Right kidney (tissue), 9 donors: Measurements from ENCODE around the gene SMIM17.
A peak's percentile ranks its signal among the peaks of the same experiment; 100 is the strongest.

ENCODE experiments used
- DNase-seq: peaks from one replicate; pipeline ENCODE4 v3.0.0-alpha.2; 2016
- long read RNA-seq, 8 donors: transcript quantifications; one replicate each; lab custom pipeline, GENCODE V29; 2026

The SMIM17 gene
- long read RNA-seq, donor 1 = 0 reads
- long read RNA-seq, donor 2 = 0 reads
- long read RNA-seq, donor 3 = 0 reads
- long read RNA-seq, donor 4, partial matches to known transcripts = 9 of 9 reads
- long read RNA-seq, donor 4, other reads (novel, unspliced or antisense) = 0 of 9 reads
- long read RNA-seq, donor 5 = 0 reads
- long read RNA-seq, donor 6 = 0 reads
- long read RNA-seq, donor 7 = 0 reads
- long read RNA-seq, donor 8 = 0 reads

DNA sequence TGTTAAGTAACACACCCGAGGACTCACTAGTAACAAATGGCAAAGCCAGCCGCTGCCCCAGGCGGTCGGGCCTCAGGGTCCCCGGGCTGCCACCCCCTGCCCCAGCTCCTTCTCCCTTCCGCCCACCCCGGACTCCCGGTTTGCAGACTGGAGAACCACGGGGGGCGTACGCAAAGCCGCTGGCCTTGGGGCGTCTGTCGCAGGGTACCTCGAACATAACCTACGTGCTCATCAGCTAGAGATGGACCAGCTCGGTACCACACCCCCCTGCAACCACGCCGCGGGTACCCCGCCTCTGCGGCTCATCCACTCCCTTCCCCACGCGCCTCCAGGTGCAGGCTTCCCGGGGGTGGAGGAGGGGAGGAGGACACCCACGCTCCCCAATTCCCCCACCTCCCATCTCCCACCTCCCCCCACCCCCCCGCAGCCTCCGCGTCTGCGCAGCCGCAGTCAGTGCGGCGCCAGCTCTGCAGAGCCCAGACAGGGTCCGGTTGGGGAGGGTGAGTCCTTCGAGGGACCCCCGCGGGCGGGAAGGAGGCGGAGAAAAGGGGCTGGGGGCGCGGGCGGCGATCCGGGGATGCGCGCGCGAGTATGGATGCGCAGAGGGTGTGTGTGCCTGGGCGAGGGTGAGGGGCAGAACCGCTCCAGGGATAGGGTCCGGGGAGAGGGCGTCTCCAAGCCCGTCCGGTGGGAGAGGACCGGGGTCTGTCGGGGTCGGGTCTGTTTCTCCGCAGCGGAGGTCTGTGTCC, at the start of gene SMIM17:
SMIM17 (plus strand) TSS at position 449 of the 749 bp plus-strand sequence. CDS start 2,509 bp downstream, outside the sequence.
- no peak for DNase-seq

DNA sequence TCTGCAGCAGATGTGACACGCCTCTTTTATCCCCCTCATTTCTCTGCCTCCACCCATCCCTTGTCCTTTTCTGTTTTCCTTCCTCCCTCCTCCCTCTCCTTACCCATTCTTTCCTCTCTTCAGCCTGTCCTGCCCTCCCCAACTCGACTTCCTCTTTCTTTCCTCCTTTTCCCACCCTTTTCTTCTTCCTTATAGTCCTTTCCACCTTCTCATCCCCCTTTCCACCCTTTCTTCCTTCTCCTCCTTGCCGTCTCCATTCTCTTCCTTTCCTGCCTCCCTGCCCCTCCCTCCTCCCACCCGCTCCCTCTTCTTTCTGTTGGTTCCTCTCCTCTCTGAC, 48.5 kb upstream of the SMIM17 start:
- no peak for DNase-seq

DNA sequence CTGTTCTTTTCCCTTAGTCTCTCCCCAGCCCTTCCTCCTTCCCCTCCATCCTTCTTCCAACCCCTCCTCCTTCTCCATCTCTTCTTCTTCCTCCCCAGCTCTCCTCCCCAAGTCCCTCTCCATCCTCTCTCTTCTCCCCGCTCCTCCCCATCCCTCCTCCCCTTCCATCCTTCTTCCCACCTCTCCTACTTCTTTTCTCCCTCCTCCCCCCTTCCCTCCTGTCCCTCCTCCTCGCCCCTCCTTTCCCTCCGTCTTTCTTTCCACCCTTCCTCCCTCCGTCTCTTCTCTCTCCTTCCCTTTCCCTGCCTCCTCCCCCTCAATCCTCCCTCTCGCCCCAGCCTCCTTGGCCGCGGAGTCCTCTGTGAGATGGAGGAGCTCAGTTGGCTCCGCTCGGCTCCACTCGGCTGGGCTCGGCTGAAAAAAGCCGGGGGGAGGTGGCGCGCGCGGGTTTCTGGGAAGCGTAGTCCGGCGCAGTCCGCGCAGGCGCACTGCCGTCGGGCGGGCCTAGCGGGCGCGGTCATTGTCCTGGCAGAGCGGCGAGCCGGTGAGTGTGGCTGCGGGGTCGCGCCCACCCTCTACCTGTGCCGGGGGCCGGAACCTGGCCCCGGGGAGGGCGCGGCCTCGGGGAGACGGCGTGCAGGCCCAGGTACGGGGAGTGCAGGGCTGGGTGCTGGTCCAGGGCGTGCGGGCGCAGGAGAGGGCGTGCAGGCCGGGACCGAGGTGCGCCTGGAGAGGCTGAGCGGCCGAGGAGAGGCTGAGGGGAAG, 48.0 kb upstream of the SMIM17 start, which contains the start of gene ZNF71:
ZNF71 (plus strand) TSS at position 520 of the 765 bp plus-strand sequence. CDS start 6,257 bp downstream, outside the sequence.
- peak; percentile 95 for DNase-seq

DNA sequence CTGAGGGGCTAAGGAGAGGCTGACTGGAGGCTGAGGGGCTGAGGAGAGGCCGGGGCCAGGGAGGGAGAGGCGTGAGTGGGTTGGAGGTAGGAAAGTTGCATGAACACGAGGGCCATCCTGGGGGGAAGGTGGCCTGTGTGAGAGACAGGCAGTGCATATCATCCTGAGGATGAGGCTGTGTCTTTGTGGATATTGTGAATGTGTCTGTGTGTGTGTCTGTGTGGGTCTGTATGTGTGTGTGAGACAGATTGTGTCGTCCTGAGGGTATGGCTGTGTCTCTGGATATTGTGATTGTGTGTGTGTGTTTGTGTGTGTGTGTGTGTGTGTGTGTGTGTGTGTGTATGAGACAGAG, 47.4 kb upstream of the SMIM17 start:
- DNase-seq = no peak

DNA sequence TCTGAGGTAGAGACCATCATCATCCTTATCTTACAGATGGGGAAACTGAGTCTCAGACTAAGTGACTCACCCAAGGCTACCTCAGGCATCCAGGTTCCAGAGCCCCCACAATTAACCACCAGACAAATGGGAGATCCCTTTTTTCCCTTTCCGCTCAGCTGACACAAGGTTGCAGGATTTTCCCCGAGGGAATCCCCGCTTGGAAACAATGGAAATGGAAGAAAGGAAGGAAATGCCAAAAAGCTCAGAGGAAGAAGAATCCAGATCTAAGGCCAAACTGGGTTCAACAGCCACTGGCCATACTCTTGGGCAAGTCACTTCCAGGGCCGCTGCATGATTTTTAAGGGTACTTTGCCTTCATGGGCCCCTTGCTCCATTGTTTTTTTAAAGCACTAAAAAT, 46.3 kb upstream of the SMIM17 start:
- no peak for DNase-seq

GRCh38 chr19:56597696-56598095, 45.3 kb upstream of the SMIM17 start:
- no peak for DNase-seq

- no peak for DNase-seq
Observed at GRCh38 chr19:56601375-56601774, 41.6 kb upstream of the SMIM17 start.

DNA sequence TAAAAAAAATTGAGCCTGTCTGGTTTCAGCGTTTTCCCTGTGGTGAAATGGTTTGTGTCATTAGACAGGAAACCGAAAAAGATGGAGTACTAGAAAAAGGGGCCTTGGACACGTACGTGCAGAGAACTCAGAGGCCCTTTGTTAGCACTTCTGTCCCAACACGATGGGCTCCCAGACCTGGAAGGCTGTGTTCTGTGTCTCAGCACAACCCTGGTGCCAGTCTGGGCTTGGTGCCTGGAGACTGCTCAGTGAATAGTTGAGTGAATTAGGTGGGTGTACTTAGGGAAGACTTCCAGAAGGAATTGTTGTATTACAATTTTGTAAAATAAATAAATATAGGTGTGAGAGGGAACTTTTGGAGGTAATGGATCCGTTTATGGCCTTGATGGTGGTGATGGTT, 39.1 kb upstream of the SMIM17 start:
- no peak for DNase-seq

GRCh38 chr19:56608274-56608964, 34.5 kb upstream of the SMIM17 start:
- no peak for DNase-seq

GRCh38 chr19:56611288-56611687, 31.7 kb upstream of the SMIM17 start:
- no peak for DNase-seq

- no peak for DNase-seq
Observed at GRCh38 chr19:56612737-56613136, 30.2 kb upstream of the SMIM17 start.

DNA sequence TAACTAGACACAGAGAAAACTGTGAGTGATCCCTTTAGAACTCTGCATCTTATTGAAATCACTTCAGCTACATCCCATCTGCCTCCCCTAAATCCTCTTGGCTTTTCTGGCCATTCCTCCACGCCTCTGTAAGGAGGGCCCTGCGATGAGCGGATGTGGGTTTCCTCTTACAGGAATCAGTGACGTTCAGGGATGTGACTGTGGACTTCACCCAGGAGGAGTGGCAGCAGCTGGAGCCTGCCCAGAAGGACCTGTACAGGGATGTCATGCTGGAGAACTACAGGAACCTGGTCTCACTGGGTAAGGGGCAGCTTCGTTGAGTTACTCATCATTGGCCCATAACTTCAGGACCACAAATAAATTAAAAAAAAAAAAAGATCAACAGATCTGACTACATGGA, 29.3 kb upstream of the SMIM17 start:
- no peak for DNase-seq

GRCh38 chr19:56617531-56617930, 25.4 kb upstream of the SMIM17 start:
- no peak for DNase-seq

DNA sequence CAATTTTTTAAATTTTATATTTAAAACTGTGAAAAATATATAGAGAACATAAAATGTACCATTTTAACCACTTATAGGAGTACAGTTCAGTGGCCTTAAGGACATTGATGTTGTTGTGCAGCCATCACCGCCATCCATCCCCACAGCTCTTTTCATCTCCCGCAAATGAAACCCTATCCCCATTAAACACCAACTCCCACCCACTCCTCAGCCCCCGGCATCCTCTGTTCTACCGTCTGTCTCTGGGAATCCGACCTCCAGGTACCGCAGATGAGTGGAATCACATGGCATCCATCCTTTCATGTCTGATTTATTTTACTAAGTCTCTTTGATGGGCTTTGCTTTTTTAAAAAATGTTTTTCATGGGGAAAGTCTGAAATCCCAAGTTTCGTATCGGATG, 23.8 kb upstream of the SMIM17 start:
- peak; percentile 13 for DNase-seq

GRCh38 chr19:56622374-56622773, 20.6 kb upstream of the SMIM17 start:
- no peak for DNase-seq

GRCh38 chr19:56623006-56623405, 20.0 kb upstream of the SMIM17 start:
- DNase-seq = no peak

GRCh38 chr19:56625708-56626107, 17.3 kb upstream of the SMIM17 start:
- no peak for DNase-seq

- DNase-seq = no peak
Observed at GRCh38 chr19:56633021-56633420, 9.9 kb upstream of the SMIM17 start.

GRCh38 chr19:56637976-56638555, 4.9 kb upstream of the SMIM17 start:
- peak; percentile 67 for DNase-seq

GRCh38 chr19:56639217-56639616, 3.7 kb upstream of the SMIM17 start:
- DNase-seq = no peak

- DNase-seq = no peak
Observed at GRCh38 chr19:56643460-56643955, 549 bp downstream of the SMIM17 start.

- DNase-seq = no peak
Observed at GRCh38 chr19:56654151-56654550, 11.2 kb downstream of the SMIM17 start.
